Endothelial cell of umbilical vein (primary cell): ENCODE data around the gene PLXNA4.

Experiments
- EZH2 ChIP-seq: IDR thresholded peaks from 2 replicates; pipeline ENCODE4 v1.6.1; 2012; ENCODE audit warnings: borderline replicate concordance, low read depth, mild to moderate bottlenecking, moderate library complexity, low read length, inconsistent platforms; ENCODE audit not compliant: severe bottlenecking
- FOS ChIP-seq: IDR thresholded peaks from 2 replicates; pipeline ENCODE4 v1.6.1; 2011; ENCODE audit warnings: mild to moderate bottlenecking, low read length, moderate library complexity, borderline replicate concordance; ENCODE audit not compliant: insufficient read depth
- POLR2A ChIP-seq: IDR thresholded peaks from 2 replicates; pipeline ENCODE4 v1.6.1; 2012; ENCODE audit warnings: low read depth, mild to moderate bottlenecking, control low read depth, low read length
- POLR2AphosphoS5 ChIP-seq: IDR thresholded peaks from 2 replicates; pipeline ENCODE4 v1.6.1; 2012; ENCODE audit warnings: low read depth, mild to moderate bottlenecking, control low read depth, low read length, moderate library complexity; ENCODE audit not compliant: insufficient read depth
- TF ChIP-seq, protein P1 (sequence below), 2 donors: IDR thresholded peaks; 1 replicate in 1 of 2; 2 replicates in 1 of 2; pipeline ENCODE4 v1.5.1; 2011; ENCODE audit warnings: low read length in 2 of 2, mild to moderate bottlenecking in 2 of 2, moderate library complexity in 2 of 2, control low read depth in 1 of 2, inconsistent platforms in 1 of 2, low read depth in 1 of 2; ENCODE audit not compliant: insufficient read depth in 1 of 2; ENCODE audit errors: extremely low read depth in 1 of 2

DNA sequence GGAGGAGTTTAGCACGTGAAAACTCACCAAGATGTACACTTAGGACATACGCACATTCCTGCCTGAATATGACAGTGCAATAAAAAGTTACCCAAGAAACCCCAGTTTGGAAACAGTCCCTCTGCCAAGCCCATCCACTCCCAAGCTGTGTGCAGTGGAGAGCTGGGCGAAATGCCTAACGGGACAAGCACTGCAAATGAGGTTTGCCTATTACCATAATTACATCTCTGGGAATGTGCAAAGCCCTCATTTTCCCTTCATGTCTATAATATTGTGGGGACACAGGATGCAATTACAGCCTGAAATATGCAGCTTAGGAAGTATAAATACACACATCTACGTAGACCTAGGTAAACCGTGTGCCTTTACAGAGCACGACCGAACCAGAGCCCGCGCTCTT is 117.5 kb downstream of the PLXNA4 start:
- TF ChIP-seq EZH2 (no peak), POLR2AphosphoS5 (no peak), POLR2A (no peak), FOS (no peak)
- TF ChIP-seq, protein P1, sequence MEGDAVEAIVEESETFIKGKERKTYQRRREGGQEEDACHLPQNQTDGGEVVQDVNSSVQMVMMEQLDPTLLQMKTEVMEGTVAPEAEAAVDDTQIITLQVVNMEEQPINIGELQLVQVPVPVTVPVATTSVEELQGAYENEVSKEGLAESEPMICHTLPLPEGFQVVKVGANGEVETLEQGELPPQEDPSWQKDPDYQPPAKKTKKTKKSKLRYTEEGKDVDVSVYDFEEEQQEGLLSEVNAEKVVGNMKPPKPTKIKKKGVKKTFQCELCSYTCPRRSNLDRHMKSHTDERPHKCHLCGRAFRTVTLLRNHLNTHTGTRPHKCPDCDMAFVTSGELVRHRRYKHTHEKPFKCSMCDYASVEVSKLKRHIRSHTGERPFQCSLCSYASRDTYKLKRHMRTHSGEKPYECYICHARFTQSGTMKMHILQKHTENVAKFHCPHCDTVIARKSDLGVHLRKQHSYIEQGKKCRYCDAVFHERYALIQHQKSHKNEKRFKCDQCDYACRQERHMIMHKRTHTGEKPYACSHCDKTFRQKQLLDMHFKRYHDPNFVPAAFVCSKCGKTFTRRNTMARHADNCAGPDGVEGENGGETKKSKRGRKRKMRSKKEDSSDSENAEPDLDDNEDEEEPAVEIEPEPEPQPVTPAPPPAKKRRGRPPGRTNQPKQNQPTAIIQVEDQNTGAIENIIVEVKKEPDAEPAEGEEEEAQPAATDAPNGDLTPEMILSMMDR (IDR thresholded peaks at IDR 0.05; ENCODE audit: extremely low read depth in 1 of 2, insufficient read depth in 1 of 2, low read depth in 1 of 2, low read length in 2 of 2), result no peak
